NCI-H446 treated with DMSO at 0.1 percent for 48 hours (cell line): ENCODE data around the gene PPP1R26.
"Not testable (repeated sequence)": the region's sequence is repeated elsewhere in the genome, so short reads cannot be mapped to it uniquely, and the experiment has no call there.

Source experiments
- DNase-seq: peaks from one replicate; lab custom pipeline; 2025; lab: John Stamatoyannopoulos, UW

Gene PPP1R26

GRCh38 chr9:135522931-135523330 is 43.3 kb downstream of the PPP1R26 start:
- DNase-seq, result no peak

- DNase-seq, result no peak
Observed at GRCh38 chr9:135523521-135524129, 44.0 kb downstream of the PPP1R26 start.

- DNase-seq, result no peak
Observed at GRCh38 chr9:135524130-135524861, 44.7 kb downstream of the PPP1R26 start.

GRCh38 chr9:135525241-135526088 is 45.9 kb downstream of the PPP1R26 start:
- no peak for DNase-seq

GRCh38 chr9:135526089-135526729 is 46.6 kb downstream of the PPP1R26 start:
- no peak for DNase-seq

GRCh38 chr9:135526730-135527571 is 47.4 kb downstream of the PPP1R26 start:
- no peak for DNase-seq

GRCh38 chr9:135528842-135529435 is 49.4 kb downstream of the PPP1R26 start:
- DNase-seq, result not testable (repeated sequence)

- no peak for DNase-seq
Observed at GRCh38 chr9:135530146-135530545, 50.6 kb downstream of the PPP1R26 start.

GRCh38 chr9:135531096-135531495 is 51.5 kb downstream of the PPP1R26 start:
- no peak for DNase-seq

- no peak for DNase-seq
Observed at GRCh38 chr9:135533113-135533512, 53.5 kb downstream of the PPP1R26 start.

GRCh38 chr9:135533674-135534073 is 54.1 kb downstream of the PPP1R26 start:
- DNase-seq, result no peak

GRCh38 chr9:135534192-135534711 is 54.7 kb downstream of the PPP1R26 start:
- DNase-seq, result not testable (repeated sequence)

- DNase-seq, result not testable (repeated sequence)
Observed at GRCh38 chr9:135534826-135535225, 55.2 kb downstream of the PPP1R26 start.

- DNase-seq, result not testable (repeated sequence)
Observed at GRCh38 chr9:135535631-135536030, 56.0 kb downstream of the PPP1R26 start.

- no peak for DNase-seq
Observed at GRCh38 chr9:135536216-135536615, 56.6 kb downstream of the PPP1R26 start.
